H9 (cell line): Measurements from ENCODE around the gene VSIG8. TPM values are rescaled to one million over a fixed set of nuclear protein-coding genes. Genes with fewer than 3 reads are reported as not detected.

Experiments
- DNase-seq: peaks from one replicate; pipeline ENCODE4 v3.0.0-alpha.2; 2017
- H2AFZ ChIP-seq: one replicate; pipeline ENCODE4 v1.6.1; 2013; ENCODE audit warnings: mild to moderate bottlenecking, low read length, control low read depth, moderate library complexity
- H2AK5ac ChIP-seq: 2 replicates; pipeline ENCODE4 v1.6.1; 2013; ENCODE audit warnings: low read length, control low read depth, mixed read lengths; ENCODE audit not compliant: insufficient read length
- H2BK120ac ChIP-seq: one replicate; pipeline ENCODE4 v1.6.1; 2013; ENCODE audit warnings: low read depth, mild to moderate bottlenecking, low read length, control low read depth, inconsistent platforms; ENCODE audit not compliant: poor library complexity, severe bottlenecking
- H2BK12ac ChIP-seq: 2 replicates; pipeline ENCODE4 v1.6.1; 2013; ENCODE audit warnings: low read length, control low read depth, mixed read lengths, low read depth; ENCODE audit not compliant: insufficient read length
- H2BK15ac ChIP-seq: 2 replicates; pipeline ENCODE4 v1.6.1; 2013; ENCODE audit warnings: low read depth, low read length, control low read depth
- H2BK20ac ChIP-seq: one replicate; pipeline ENCODE4 v1.6.1; 2013; ENCODE audit warnings: low read depth, mild to moderate bottlenecking, low read length, control low read depth, inconsistent platforms; ENCODE audit not compliant: poor library complexity, severe bottlenecking
- H2BK5ac ChIP-seq: 2 replicates; pipeline ENCODE4 v1.6.1; 2013; ENCODE audit warnings: low read length, control low read depth, mixed read lengths; ENCODE audit not compliant: insufficient read length
- H3K14ac ChIP-seq: 2 replicates; pipeline ENCODE4 v1.6.1; 2013; ENCODE audit warnings: low read length, control low read depth; ENCODE audit not compliant: insufficient read depth
- H3K18ac ChIP-seq: 2 replicates; pipeline ENCODE4 v1.6.1; 2013; ENCODE audit warnings: low read depth, mild to moderate bottlenecking, mixed read lengths, low read length, control low read depth; ENCODE audit not compliant: insufficient read length
- H3K23ac ChIP-seq: 2 replicates; pipeline ENCODE4 v1.6.1; 2013; ENCODE audit warnings: low read length, control low read depth, mixed read lengths, low read depth; ENCODE audit not compliant: insufficient read length
- H3K23me2 ChIP-seq: 2 replicates; pipeline ENCODE4 v1.6.1; 2013; ENCODE audit warnings: low read depth, mild to moderate bottlenecking, mixed read lengths, low read length, control low read depth; ENCODE audit not compliant: insufficient read length, poor library complexity, severe bottlenecking
- H3K27ac ChIP-seq: 2 replicates; pipeline ENCODE4 v1.5.1; 2013; ENCODE audit warnings: low read length, control low read depth, mixed read lengths, low read depth; ENCODE audit not compliant: insufficient read length
- H3K27me3 ChIP-seq: 2 replicates; pipeline ENCODE4 v1.6.1; 2013; ENCODE audit warnings: low read length, control low read depth, inconsistent platforms; ENCODE audit not compliant: insufficient read depth
- H3K4ac ChIP-seq: 2 replicates; pipeline ENCODE4 v1.6.1; 2013; ENCODE audit warnings: low read depth, mild to moderate bottlenecking, control low read depth, inconsistent platforms, low read length, moderate library complexity
- H3K4me1 ChIP-seq: 2 replicates; pipeline ENCODE4 v1.6.1; 2013; ENCODE audit warnings: low read length, control low read depth, inconsistent platforms; ENCODE audit not compliant: insufficient read depth
- H3K4me2 ChIP-seq: 2 replicates; pipeline ENCODE4 v1.6.1; 2013; ENCODE audit warnings: low read length, control low read depth, mixed read lengths; ENCODE audit not compliant: insufficient read length, insufficient read depth
- H3K56ac ChIP-seq: 2 replicates; pipeline ENCODE4 v1.6.1; 2013; ENCODE audit warnings: low read depth, mild to moderate bottlenecking, mixed read lengths, low read length, control low read depth; ENCODE audit not compliant: insufficient read length
- H3K79me1 ChIP-seq: 2 replicates; pipeline ENCODE4 v1.6.1; 2013; ENCODE audit warnings: low read depth, mild to moderate bottlenecking, moderate library complexity, low read length, control low read depth, inconsistent platforms; ENCODE audit not compliant: insufficient read depth, poor library complexity, severe bottlenecking
- H3K79me2 ChIP-seq: 2 replicates; pipeline ENCODE4 v1.6.1; 2013; ENCODE audit warnings: low read length, control low read depth, inconsistent platforms; ENCODE audit not compliant: insufficient read depth
- H3K9ac ChIP-seq: 2 replicates; pipeline ENCODE4 v1.6.1; 2013; ENCODE audit warnings: low read length, control low read depth, mixed read lengths; ENCODE audit not compliant: insufficient read length; ENCODE audit errors: extremely low read depth
- H3K9me3 ChIP-seq: one replicate; pipeline ENCODE4 v1.6.1; 2013; ENCODE audit warnings: low read depth, low read length, inconsistent platforms; ENCODE audit not compliant: control insufficient read depth
- H3T11ph ChIP-seq: one replicate; pipeline ENCODE4 v1.6.1; 2013; ENCODE audit warnings: mild to moderate bottlenecking, low read length, control low read depth, inconsistent platforms
- H4K20me1 ChIP-seq: one replicate; pipeline ENCODE4 v1.6.1; 2013; ENCODE audit not compliant: control insufficient read depth, insufficient read length, insufficient read depth
- H4K5ac ChIP-seq: 2 replicates; pipeline ENCODE4 v1.6.1; 2013; ENCODE audit warnings: low read depth, mild to moderate bottlenecking, mixed read lengths, low read length, control low read depth; ENCODE audit not compliant: insufficient read length
- H4K8ac ChIP-seq: replicated peaks from 2 replicates; pipeline ENCODE4 v1.6.1; 2013; ENCODE audit warnings: low read length, control low read depth, mixed read lengths, low read depth; ENCODE audit not compliant: insufficient read length
- H4K91ac ChIP-seq: 2 replicates; pipeline ENCODE4 v1.6.1; 2013; ENCODE audit warnings: low read depth, mild to moderate bottlenecking, moderate library complexity, mixed read lengths, low read length, control low read depth; ENCODE audit not compliant: insufficient read length
- H3K27ac Mint-ChIP-seq, 3 experiments: 2 replicates in 2 of 3; 3 replicates in 1 of 3; pipeline ENCODE4 v1.8.0; 2020 to 2021; ENCODE audit warnings: mixed read lengths in 3 of 3, mild to moderate bottlenecking in 1 of 3, moderate library complexity in 1 of 3
- H3K27me3 Mint-ChIP-seq: 2 replicates; pipeline ENCODE4 v1.8.0; 2021; ENCODE audit warnings: low read depth, mild to moderate bottlenecking, moderate library complexity, mixed read lengths
- H3K36me3 Mint-ChIP-seq, 3 experiments: 2 replicates in 2 of 3; 3 replicates in 1 of 3; pipeline ENCODE4 v1.8.0; 2020 to 2021; ENCODE audit warnings: low read depth in 3 of 3, mixed read lengths in 3 of 3; ENCODE audit not compliant: insufficient read depth in 1 of 3
- H3K4me1 Mint-ChIP-seq, 2 experiments: 2 replicates each; pipeline ENCODE4 v1.8.0; 2020; ENCODE audit warnings: mixed read lengths in 2 of 2
- H3K4me3 Mint-ChIP-seq, 2 experiments: 2 replicates in 1 of 2; 3 replicates in 1 of 2; pipeline ENCODE4 v1.8.0; 2020 to 2021; ENCODE audit warnings: mild to moderate bottlenecking in 2 of 2, mixed read lengths in 2 of 2, moderate library complexity in 1 of 2
- H3K9me3 Mint-ChIP-seq, 2 experiments: 2 replicates in 1 of 2; 3 replicates in 1 of 2; pipeline ENCODE4 v1.8.0; 2020; ENCODE audit warnings: mild to moderate bottlenecking in 2 of 2, mixed read lengths in 2 of 2, moderate library complexity in 1 of 2
- CTCF ChIP-seq: fragments of 200-600 bp; sonication (generic); conservative IDR thresholded peaks from 3 replicates; pipeline ENCODE4 v1.8.0; 2021; ENCODE audit warnings: antibody characterized with exemption, mild to moderate bottlenecking
- WGBS: extraction: QIAGEN DNeasy Blood & Tissue Kit; methylation state at CpG from one replicate; pipeline ENCODE4 v1.1.7; 2013; ENCODE audit warnings: missing lambda C conversion rate, low lambda C conversion rate, mixed read lengths; ENCODE audit not compliant: insufficient read length; ENCODE audit errors: extremely low coverage; 5-methylcytosine and 5-hydroxymethylcytosine counted together
- total RNA-seq: library from RNA; stranded (reverse); gene quantifications from 2 replicates; pipeline ENCODE4 v1.2.1, GENCODE V29; 2021

The VSIG8 gene
- total RNA-seq, 1 experiment from 2014 or later: not detected

GRCh38 chr1:159823406-159823805 lies 39.1 kb downstream of the VSIG8 start:
- Histone ChIP-seq H2BK120ac (no peak overlapping the region), H4K20me1 (no peaks in the 10 kb centered on the region), H3K9ac (no peak overlapping the region), H2BK12ac (no peak overlapping the region), H4K5ac (no peak overlapping the region), H3K4me2 (no peak overlapping the region), H3K4me1 (0 out of 2 replicates have a peak, but pooled peaks cover 2% of the 10 kb centered on the region), H3K23ac (no peak overlapping the region), H3K9me3 (no peaks in the 10 kb centered on the region), H3K27me3 (no peaks in the 10 kb centered on the region), H4K91ac (no peak overlapping the region), H3K23me2 (no peaks in the 10 kb centered on the region), H2BK15ac (no peak overlapping the region), H2BK5ac (no peak overlapping the region), H3K56ac (no peak overlapping the region), H4K8ac (no peak overlapping the region), H3K14ac (no peak overlapping the region; the same call in 1 of the 2 replicates), H3K4ac (no peak overlapping the region), H3K79me1 (no peaks in the 10 kb centered on the region), H3K79me2 (no peaks in the 10 kb centered on the region), H2AK5ac (no peak overlapping the region), H3T11ph (no peak overlapping the region), H2AFZ (no peak overlapping the region), H2BK20ac (no peak overlapping the region), H3K18ac (peak overlapping the region; percentile 22), H3K27ac (no peak overlapping the region)
- H3K27me3 Mint-ChIP-seq: peaks cover 38% of the 10 kb centered on the region
- H3K4me1 Mint-ChIP-seq: peaks cover 10 to 12% of the 10 kb centered on the region in 2 experiments
- DNase-seq: no peak
- no peaks in the 10 kb centered on the region for H3K9me3 Mint-ChIP-seq
- H3K27ac Mint-ChIP-seq: peak overlapping the region in 1 of 3 experiments; percentile 69; a peak in 1 of 7 replicates
- no peaks in the 10 kb centered on the region for H3K36me3 Mint-ChIP-seq
- H3K4me3 Mint-ChIP-seq: no peak overlapping the region
- no CpG with 5 or more reads among the region's 7 CpGs for WGBS
- no peak for TF ChIP-seq CTCF
